ENCODE results near the gene OTOR.

OTOR gene

GRCh38 chr20:16749573-16749972, 1.4 kb downstream of the OTOR start:
- no peak for DNase-seq

GRCh38 chr20:16752082-16752481, 3.9 kb downstream of the OTOR start:
- ATAC-seq (no peak), DNase-seq (no peak)

More at GRCh38 chr20:16749573-16749972, 1.4 kb downstream of the OTOR start:
- ATAC-seq = no peak

GRCh38 chr20:16752901-16753300, 4.7 kb downstream of the OTOR start:
- DNase-seq (no peak), ATAC-seq (no peak)

- DNase-seq = no peak
These were observed 10.5 kb downstream of the OTOR start for GRCh38 chr20:16758454-16759180.

GRCh38 chr20:16759181-16759563, 11.0 kb downstream of the OTOR start:
- no peak for DNase-seq
- ATAC-seq = no peak

More at GRCh38 chr20:16758454-16759180, 10.5 kb downstream of the OTOR start:
- ATAC-seq = no peak

- ATAC-seq = no peak
These were observed 12.5 kb downstream of the OTOR start for GRCh38 chr20:16760431-16761304.

GRCh38 chr20:16761305-16761829, 13.2 kb downstream of the OTOR start:
- peak; percentile 31 for DNase-seq
- peak; percentile 59 for ATAC-seq

More at GRCh38 chr20:16760431-16761304, 12.5 kb downstream of the OTOR start:
- DNase-seq = no peak

- DNase-seq = no peak
These were observed 16.4 kb downstream of the OTOR start for GRCh38 chr20:16764560-16764959.

GRCh38 chr20:16771213-16771612, 23.1 kb downstream of the OTOR start:
- ATAC-seq (no peak), DNase-seq (no peak)

More at GRCh38 chr20:16764560-16764959, 16.4 kb downstream of the OTOR start:
- ATAC-seq = no peak

GRCh38 chr20:16775961-16776360, 27.8 kb downstream of the OTOR start:
- no peak for ATAC-seq
- DNase-seq = no peak

GRCh38 chr20:16777126-16777525, 29.0 kb downstream of the OTOR start:
- no peak for DNase-seq
- no peak for ATAC-seq

GRCh38 chr20:16778159-16778558, 30.0 kb downstream of the OTOR start:
- DNase-seq = no peak
- no peak for ATAC-seq

- ATAC-seq = no peak
- no peak for DNase-seq
These were observed 33.3 kb downstream of the OTOR start for GRCh38 chr20:16781496-16781895.

GRCh38 chr20:16785226-16785625, 37.1 kb downstream of the OTOR start:
- ATAC-seq = no peak
- DNase-seq = no peak

All from stimulated activated naive CD8-positive, alpha-beta T cell treated with anti-CD3 and anti-CD28 coated beads, Interleukin-15, Interleukin-2, amounts not matched to agents 100 U/mL and 50 U/mL, for 24 hours (primary cell).